ENCODE measurements around the gene CSF1. TPM values are rescaled to one million over a fixed set of nuclear protein-coding genes. Genes with fewer than 3 reads are reported as not detected.

The CSF1 gene
- total RNA-seq, 2 donors from 2014 or later = 14.1 to 18.1 TPM

DNA sequence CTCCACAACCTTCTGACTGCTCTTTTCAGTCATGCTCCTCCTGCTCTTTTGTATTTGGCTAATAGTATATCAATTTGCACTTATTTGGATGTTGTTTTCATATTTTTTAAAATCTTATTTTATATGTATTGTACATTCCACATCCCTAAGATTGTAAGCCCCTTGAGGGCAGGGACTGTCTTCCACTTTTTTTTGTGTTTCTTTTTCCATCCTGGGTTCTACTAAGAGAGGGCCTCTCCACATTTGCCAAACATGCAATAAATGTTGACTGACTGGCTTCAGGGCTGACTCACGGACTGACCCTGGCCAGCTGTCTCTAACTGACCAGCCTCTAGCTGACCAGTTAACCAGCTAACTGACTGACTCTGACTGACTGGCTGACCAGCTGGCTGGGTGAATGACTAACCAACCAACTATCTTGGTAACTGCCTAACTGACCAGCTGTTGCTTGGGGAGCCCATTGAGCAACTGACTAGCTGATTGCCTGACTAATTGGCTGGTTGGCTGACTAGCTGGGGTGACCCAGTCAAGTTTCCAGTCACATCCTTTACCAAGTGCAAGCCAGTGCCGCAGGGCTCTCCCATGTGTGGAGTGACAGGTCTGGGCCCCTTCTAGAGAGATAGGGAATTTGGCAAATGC is 16.1 kb downstream of the CSF1 start:
- H3K4me1 ChIP-seq = peaks cover 8% of the 10 kb centered on the region

DNA sequence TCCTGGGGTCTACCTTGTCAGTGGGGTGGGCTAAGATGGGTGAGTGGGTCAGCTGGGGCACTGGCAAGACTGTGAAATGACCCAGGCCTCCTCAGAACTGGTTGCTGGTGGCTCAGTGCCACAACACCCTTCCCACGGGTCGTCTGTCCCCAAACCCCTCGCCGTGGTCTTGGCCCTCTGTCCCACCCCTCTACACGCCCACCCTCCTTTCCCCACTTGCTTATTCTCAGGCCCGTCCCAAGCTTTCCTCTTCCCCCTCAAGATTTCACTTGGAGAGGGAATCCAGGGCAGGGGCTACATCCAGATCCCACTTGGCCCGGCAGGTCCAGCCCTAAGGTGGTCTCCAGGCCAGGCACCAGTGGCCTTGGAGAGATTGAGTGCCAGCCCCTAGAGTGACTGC is 16.7 kb downstream of the CSF1 start:
- no peak overlapping the region for H3K4me3 ChIP-seq
- peak overlapping the region in 1 of 2 donors; percentile 15 for H3K9ac ChIP-seq (ENCODE audit: low read depth in 2 of 2, low read length in 2 of 2)
- H3K27me3 ChIP-seq = no peaks in the 10 kb centered on the region
- TF ChIP-seq, protein P1, sequence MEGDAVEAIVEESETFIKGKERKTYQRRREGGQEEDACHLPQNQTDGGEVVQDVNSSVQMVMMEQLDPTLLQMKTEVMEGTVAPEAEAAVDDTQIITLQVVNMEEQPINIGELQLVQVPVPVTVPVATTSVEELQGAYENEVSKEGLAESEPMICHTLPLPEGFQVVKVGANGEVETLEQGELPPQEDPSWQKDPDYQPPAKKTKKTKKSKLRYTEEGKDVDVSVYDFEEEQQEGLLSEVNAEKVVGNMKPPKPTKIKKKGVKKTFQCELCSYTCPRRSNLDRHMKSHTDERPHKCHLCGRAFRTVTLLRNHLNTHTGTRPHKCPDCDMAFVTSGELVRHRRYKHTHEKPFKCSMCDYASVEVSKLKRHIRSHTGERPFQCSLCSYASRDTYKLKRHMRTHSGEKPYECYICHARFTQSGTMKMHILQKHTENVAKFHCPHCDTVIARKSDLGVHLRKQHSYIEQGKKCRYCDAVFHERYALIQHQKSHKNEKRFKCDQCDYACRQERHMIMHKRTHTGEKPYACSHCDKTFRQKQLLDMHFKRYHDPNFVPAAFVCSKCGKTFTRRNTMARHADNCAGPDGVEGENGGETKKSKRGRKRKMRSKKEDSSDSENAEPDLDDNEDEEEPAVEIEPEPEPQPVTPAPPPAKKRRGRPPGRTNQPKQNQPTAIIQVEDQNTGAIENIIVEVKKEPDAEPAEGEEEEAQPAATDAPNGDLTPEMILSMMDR (IDR thresholded peaks at IDR 0.05) = no peak
- H3K4me1 ChIP-seq = peaks cover 8% of the 10 kb centered on the region
- H3K36me3 ChIP-seq = no peaks in the 10 kb centered on the region
- intact Hi-C loops (cut with DNase I) = loop anchor here (5.0 kb wide), 1 partner anchor 50 kb away; no protein-coding TSS in a partner anchor
- H3K9me3 ChIP-seq = no peaks in the 10 kb centered on the region
- peak overlapping the region; percentile 36 for H3K27ac ChIP-seq
- no peak for DNase-seq

More for the DNA sequence above, 16.1 kb downstream of the CSF1 start:
- Histone ChIP-seq H3K27ac (peak overlapping the region; percentile 36), H3K4me3 (no peak overlapping the region), H3K9me3 (no peaks in the 10 kb centered on the region), H3K36me3 (no peaks in the 10 kb centered on the region), H3K9ac (ENCODE audit: low read depth in 2 of 2, low read length in 2 of 2) (no peak overlapping the region), H3K27me3 (no peaks in the 10 kb centered on the region)
- TF ChIP-seq, protein P1 (IDR thresholded peaks at IDR 0.05) = no peak
- DNase-seq = peak; percentile 18
- intact Hi-C loops (cut with DNase I) = loop anchor here (5.0 kb wide), 1 partner anchor 51 kb away; no protein-coding TSS in a partner anchor

DNA sequence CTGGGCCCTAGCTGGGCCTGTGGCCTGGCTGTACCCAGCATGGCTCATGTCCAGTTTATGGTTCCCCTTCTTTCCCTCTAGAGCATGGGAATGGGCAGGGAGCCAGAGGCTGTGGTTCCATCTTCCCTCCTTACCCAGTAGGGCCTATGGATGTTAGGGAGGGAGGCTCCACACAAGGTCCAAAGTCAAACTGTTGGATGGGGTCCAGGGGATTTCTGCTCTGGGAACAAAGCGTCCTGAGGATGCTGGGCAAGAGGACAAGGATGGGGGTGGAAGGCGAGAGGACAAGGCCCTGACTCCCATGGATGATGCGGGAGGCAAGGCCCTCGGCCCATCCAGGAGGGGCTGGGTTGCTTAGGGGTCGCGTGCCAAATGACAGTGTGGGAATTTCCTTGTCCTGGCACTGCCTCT is 17.3 kb downstream of the CSF1 start:
- intact Hi-C loops (cut with DNase I) = loop anchor here (5.0 kb wide), 1 partner anchor 49 kb away; no protein-coding TSS in a partner anchor
- Histone ChIP-seq H3K9ac (ENCODE audit: low read depth in 2 of 2, low read length in 2 of 2) (peak overlapping the region in 1 of 2 donors; percentile 15), H3K4me3 (no peak overlapping the region), H3K27me3 (no peaks in the 10 kb centered on the region), H3K36me3 (no peaks in the 10 kb centered on the region), H3K9me3 (no peaks in the 10 kb centered on the region), H3K4me1 (peaks cover 8% of the 10 kb centered on the region), H3K27ac (peak overlapping the region; percentile 36)
- TF ChIP-seq, protein P1 (IDR thresholded peaks at IDR 0.05) = no peak
- peak; percentile 75 for DNase-seq

DNA sequence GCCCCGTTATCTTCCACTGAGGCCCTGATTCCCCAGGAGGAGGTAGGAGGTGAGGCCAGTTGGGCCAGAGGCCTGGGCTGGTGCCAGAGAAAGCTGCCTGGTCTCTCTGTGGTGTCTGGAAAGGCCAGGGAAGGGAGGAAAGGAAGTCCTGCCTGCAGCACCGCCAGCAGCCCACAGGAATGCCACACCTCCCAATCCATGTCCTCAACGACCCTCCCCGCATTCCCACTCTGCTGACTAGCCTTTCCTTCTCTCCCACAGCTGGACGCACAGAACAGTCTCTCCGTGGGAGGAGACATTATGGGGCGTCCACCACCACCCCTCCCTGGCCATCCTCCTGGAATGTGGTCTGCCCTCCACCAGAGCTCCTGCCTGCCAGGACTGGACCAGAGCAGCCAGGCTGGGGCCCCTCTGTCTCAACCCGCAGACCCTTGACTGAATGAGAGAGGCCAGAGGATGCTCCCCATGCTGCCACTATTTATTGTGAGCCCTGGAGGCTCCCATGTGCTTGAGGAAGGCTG is 18.0 kb downstream of the CSF1 start:
- Histone ChIP-seq H3K9me3 (no peaks in the 10 kb centered on the region), H3K36me3 (no peaks in the 10 kb centered on the region), H3K4me3 (no peak overlapping the region), H3K27ac (no peak overlapping the region), H3K9ac (ENCODE audit: low read depth in 2 of 2, low read length in 2 of 2) (peak overlapping the region in 1 of 2 donors; percentile 32), H3K4me1 (peaks cover 9% of the 10 kb centered on the region), H3K27me3 (no peaks in the 10 kb centered on the region)
- TF ChIP-seq, protein P1 (IDR thresholded peaks at IDR 0.05) = no peak
- intact Hi-C loops (cut with DNase I) = loop anchor here (5.0 kb wide), 1 partner anchor 49 kb away; no protein-coding TSS in a partner anchor
- peak; percentile 23 for DNase-seq

DNA sequence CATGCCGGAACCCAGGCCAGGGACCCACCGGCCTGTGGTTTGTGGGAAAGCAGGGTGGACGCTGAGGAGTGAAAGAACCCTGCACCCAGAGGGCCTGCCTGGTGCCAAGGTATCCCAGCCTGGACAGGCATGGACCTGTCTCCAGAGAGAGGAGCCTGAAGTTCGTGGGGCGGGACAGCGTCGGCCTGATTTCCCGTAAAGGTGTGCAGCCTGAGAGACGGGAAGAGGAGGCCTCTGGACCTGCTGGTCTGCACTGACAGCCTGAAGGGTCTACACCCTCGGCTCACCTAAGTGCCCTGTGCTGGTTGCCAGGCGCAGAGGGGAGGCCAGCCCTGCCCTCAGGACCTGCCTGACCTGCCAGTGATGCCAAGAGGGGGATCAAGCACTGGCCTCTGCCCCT is 18.5 kb downstream of the CSF1 start:
- Histone ChIP-seq H3K27me3 (no peaks in the 10 kb centered on the region), H3K4me1 (peaks cover 14% of the 10 kb centered on the region), H3K4me3 (no peak overlapping the region), H3K27ac (no peak overlapping the region), H3K9me3 (no peaks in the 10 kb centered on the region), H3K9ac (ENCODE audit: low read depth in 2 of 2, low read length in 2 of 2) (no peak overlapping the region), H3K36me3 (no peaks in the 10 kb centered on the region)
- intact Hi-C loops (cut with DNase I) = loop anchor here (5.0 kb wide), 1 partner anchor 48 kb away; no protein-coding TSS in a partner anchor
- DNase-seq = peak; percentile 17
- TF ChIP-seq, protein P1 (IDR thresholded peaks at IDR 0.05) = no peak
